ENCODE results near the gene GPR26.

GPR26 gene

GRCh38 chr10:123673198-123673597 is 7.0 kb downstream of the GPR26 start:
- Histone ChIP-seq H3K9me3 (ENCODE audit: control insufficient read depth in 5 of 5, low read length in 5 of 5) (no peaks in the 10 kb centered on the region), H3K27me3 (ENCODE audit: control insufficient read depth in 5 of 5, insufficient read depth in 4 of 5, low read length in 5 of 5) (peaks cover 7 to 23% (median 20%) of the 10 kb centered on the region in 5 donors), H3K9ac (ENCODE audit: low read length in 5 of 5) (no peak overlapping the region), H3K36me3 (ENCODE audit: control insufficient read depth in 5 of 5, insufficient read depth in 5 of 5, low read length in 5 of 5) (no peaks in the 10 kb centered on the region), H3K4me1 (ENCODE audit: control insufficient read depth in 5 of 5, insufficient read depth in 5 of 5, low read length in 5 of 5) (no peaks in the 10 kb centered on the region), H3K27ac (ENCODE audit: low read depth, low read length) (no peak overlapping the region), H3K4me3 (ENCODE audit: low read depth in 1 of 5, low read length in 5 of 5) (no peak overlapping the region)

GRCh38 chr10:123674741-123675140 is 8.6 kb downstream of the GPR26 start:
- H3K4me3 ChIP-seq (ENCODE audit: low read depth in 1 of 5, low read length in 5 of 5), result no peak overlapping the region
- H3K9ac ChIP-seq (ENCODE audit: low read length in 5 of 5), result no peak overlapping the region
- no peaks in the 10 kb centered on the region for H3K9me3 ChIP-seq (ENCODE audit: control insufficient read depth in 5 of 5, low read length in 5 of 5)
- peaks cover 4 to 27% (median 15%) of the 10 kb centered on the region in 5 donors for H3K27me3 ChIP-seq (ENCODE audit: control insufficient read depth in 5 of 5, insufficient read depth in 4 of 5, low read length in 5 of 5)
- H3K36me3 ChIP-seq (ENCODE audit: control insufficient read depth in 5 of 5, insufficient read depth in 5 of 5, low read length in 5 of 5), result no peaks in the 10 kb centered on the region
- no peak overlapping the region for H3K27ac ChIP-seq (ENCODE audit: low read depth, low read length)
- H3K4me1 ChIP-seq (ENCODE audit: control insufficient read depth in 5 of 5, insufficient read depth in 5 of 5, low read length in 5 of 5), result no peaks in the 10 kb centered on the region

- Histone ChIP-seq H3K9ac (ENCODE audit: low read length in 5 of 5) (no peak overlapping the region), H3K36me3 (ENCODE audit: control insufficient read depth in 5 of 5, insufficient read depth in 5 of 5, low read length in 5 of 5) (no peaks in the 10 kb centered on the region), H3K4me3 (ENCODE audit: low read depth in 1 of 5, low read length in 5 of 5) (no peak overlapping the region), H3K9me3 (ENCODE audit: control insufficient read depth in 5 of 5, low read length in 5 of 5) (no peaks in the 10 kb centered on the region), H3K27ac (ENCODE audit: low read depth, low read length) (no peak overlapping the region), H3K27me3 (ENCODE audit: control insufficient read depth in 5 of 5, insufficient read depth in 4 of 5, low read length in 5 of 5) (peaks cover 0 to 24% (median 15%) of the 10 kb centered on the region in 5 donors), H3K4me1 (ENCODE audit: control insufficient read depth in 5 of 5, insufficient read depth in 5 of 5, low read length in 5 of 5) (no peaks in the 10 kb centered on the region)
These were observed 9.7 kb downstream of the GPR26 start for GRCh38 chr10:123675811-123676210.

GRCh38 chr10:123677556-123677955 is 11.4 kb downstream of the GPR26 start:
- no peak overlapping the region for H3K9ac ChIP-seq (ENCODE audit: low read length in 5 of 5)
- H3K27me3 ChIP-seq (ENCODE audit: control insufficient read depth in 5 of 5, insufficient read depth in 4 of 5, low read length in 5 of 5), result peaks cover 3 to 27% (median 14%) of the 10 kb centered on the region in 5 donors
- H3K27ac ChIP-seq (ENCODE audit: low read depth, low read length), result no peak overlapping the region
- H3K4me3 ChIP-seq (ENCODE audit: low read depth in 1 of 5, low read length in 5 of 5), result no peak overlapping the region
- no peaks in the 10 kb centered on the region for H3K9me3 ChIP-seq (ENCODE audit: control insufficient read depth in 5 of 5, low read length in 5 of 5)
- H3K36me3 ChIP-seq (ENCODE audit: control insufficient read depth in 5 of 5, insufficient read depth in 5 of 5, low read length in 5 of 5), result no peaks in the 10 kb centered on the region
- H3K4me1 ChIP-seq (ENCODE audit: control insufficient read depth in 5 of 5, insufficient read depth in 5 of 5, low read length in 5 of 5), result no peaks in the 10 kb centered on the region

- Histone ChIP-seq H3K27me3 (ENCODE audit: control insufficient read depth in 5 of 5, insufficient read depth in 4 of 5, low read length in 5 of 5) (peaks cover 4 to 27% (median 14%) of the 10 kb centered on the region in 5 donors), H3K9ac (ENCODE audit: low read length in 5 of 5) (no peak overlapping the region), H3K36me3 (ENCODE audit: control insufficient read depth in 5 of 5, insufficient read depth in 5 of 5, low read length in 5 of 5) (no peaks in the 10 kb centered on the region), H3K9me3 (ENCODE audit: control insufficient read depth in 5 of 5, low read length in 5 of 5) (no peaks in the 10 kb centered on the region), H3K4me3 (ENCODE audit: low read depth in 1 of 5, low read length in 5 of 5) (no peak overlapping the region), H3K4me1 (ENCODE audit: control insufficient read depth in 5 of 5, insufficient read depth in 5 of 5, low read length in 5 of 5) (no peaks in the 10 kb centered on the region), H3K27ac (ENCODE audit: low read depth, low read length) (no peak overlapping the region)
These were observed 12.2 kb downstream of the GPR26 start for GRCh38 chr10:123678376-123678775.

- no peaks in the 10 kb centered on the region for H3K36me3 ChIP-seq (ENCODE audit: control insufficient read depth in 5 of 5, insufficient read depth in 5 of 5, low read length in 5 of 5)
- no peaks in the 10 kb centered on the region for H3K4me1 ChIP-seq (ENCODE audit: control insufficient read depth in 5 of 5, insufficient read depth in 5 of 5, low read length in 5 of 5)
- H3K9me3 ChIP-seq (ENCODE audit: control insufficient read depth in 5 of 5, low read length in 5 of 5), result no peaks in the 10 kb centered on the region
- no peak overlapping the region for H3K27ac ChIP-seq (ENCODE audit: low read depth, low read length)
- no peak overlapping the region for H3K4me3 ChIP-seq (ENCODE audit: low read depth in 1 of 5, low read length in 5 of 5)
- H3K9ac ChIP-seq (ENCODE audit: low read length in 5 of 5), result no peak overlapping the region
- peaks cover 8 to 23% (median 15%) of the 10 kb centered on the region in 5 donors for H3K27me3 ChIP-seq (ENCODE audit: control insufficient read depth in 5 of 5, insufficient read depth in 4 of 5, low read length in 5 of 5)
These were observed 15.1 kb downstream of the GPR26 start for GRCh38 chr10:123681285-123681684.

GRCh38 chr10:123682477-123682876 is 16.3 kb downstream of the GPR26 start:
- H3K4me1 ChIP-seq (ENCODE audit: control insufficient read depth in 5 of 5, insufficient read depth in 5 of 5, low read length in 5 of 5), result peaks cover 0 to 11% (median 0%) of the 10 kb centered on the region in 5 donors
- no peaks in the 10 kb centered on the region for H3K36me3 ChIP-seq (ENCODE audit: control insufficient read depth in 5 of 5, insufficient read depth in 5 of 5, low read length in 5 of 5)
- H3K27ac ChIP-seq (ENCODE audit: low read depth, low read length), result no peak overlapping the region
- H3K4me3 ChIP-seq (ENCODE audit: low read depth in 1 of 5, low read length in 5 of 5), result no peak overlapping the region
- no peak overlapping the region for H3K9ac ChIP-seq (ENCODE audit: low read length in 5 of 5)
- H3K9me3 ChIP-seq (ENCODE audit: control insufficient read depth in 5 of 5, low read length in 5 of 5), result no peaks in the 10 kb centered on the region
- peaks cover 8 to 23% (median 15%) of the 10 kb centered on the region in 5 donors for H3K27me3 ChIP-seq (ENCODE audit: control insufficient read depth in 5 of 5, insufficient read depth in 4 of 5, low read length in 5 of 5)

- Histone ChIP-seq H3K36me3 (ENCODE audit: control insufficient read depth in 5 of 5, insufficient read depth in 5 of 5, low read length in 5 of 5) (no peaks in the 10 kb centered on the region), H3K4me3 (ENCODE audit: low read depth in 1 of 5, low read length in 5 of 5) (no peak overlapping the region), H3K27ac (ENCODE audit: low read depth, low read length) (no peak overlapping the region), H3K9ac (ENCODE audit: low read length in 5 of 5) (no peak overlapping the region), H3K4me1 (ENCODE audit: control insufficient read depth in 5 of 5, insufficient read depth in 5 of 5, low read length in 5 of 5) (peaks cover 0 to 14% (median 2%) of the 10 kb centered on the region in 5 donors), H3K27me3 (ENCODE audit: control insufficient read depth in 5 of 5, insufficient read depth in 4 of 5, low read length in 5 of 5) (peaks cover 8 to 23% (median 14%) of the 10 kb centered on the region in 5 donors), H3K9me3 (ENCODE audit: control insufficient read depth in 5 of 5, low read length in 5 of 5) (no peaks in the 10 kb centered on the region)
These were observed 17.3 kb downstream of the GPR26 start for GRCh38 chr10:123683459-123683858.

GRCh38 chr10:123683865-123684264 is 17.7 kb downstream of the GPR26 start:
- H3K36me3 ChIP-seq (ENCODE audit: control insufficient read depth in 5 of 5, insufficient read depth in 5 of 5, low read length in 5 of 5), result no peaks in the 10 kb centered on the region
- peaks cover 0 to 14% (median 2%) of the 10 kb centered on the region in 5 donors for H3K4me1 ChIP-seq (ENCODE audit: control insufficient read depth in 5 of 5, insufficient read depth in 5 of 5, low read length in 5 of 5)
- no peak overlapping the region for H3K27ac ChIP-seq (ENCODE audit: low read depth, low read length)
- H3K9ac ChIP-seq (ENCODE audit: low read length in 5 of 5), result no peak overlapping the region
- no peaks in the 10 kb centered on the region for H3K9me3 ChIP-seq (ENCODE audit: control insufficient read depth in 5 of 5, low read length in 5 of 5)
- H3K4me3 ChIP-seq (ENCODE audit: low read depth in 1 of 5, low read length in 5 of 5), result no peak overlapping the region
- H3K27me3 ChIP-seq (ENCODE audit: control insufficient read depth in 5 of 5, insufficient read depth in 4 of 5, low read length in 5 of 5), result peaks cover 8 to 23% (median 14%) of the 10 kb centered on the region in 5 donors

GRCh38 chr10:123685260-123685659 is 19.1 kb downstream of the GPR26 start:
- Histone ChIP-seq H3K9ac (ENCODE audit: low read length in 5 of 5) (no peak overlapping the region), H3K27me3 (ENCODE audit: control insufficient read depth in 5 of 5, insufficient read depth in 4 of 5, low read length in 5 of 5) (peaks cover 3 to 20% (median 14%) of the 10 kb centered on the region in 5 donors), H3K9me3 (ENCODE audit: control insufficient read depth in 5 of 5, low read length in 5 of 5) (no peaks in the 10 kb centered on the region), H3K4me1 (ENCODE audit: control insufficient read depth in 5 of 5, insufficient read depth in 5 of 5, low read length in 5 of 5) (peaks cover 4 to 17% (median 6%) of the 10 kb centered on the region in 5 donors), H3K36me3 (ENCODE audit: control insufficient read depth in 5 of 5, insufficient read depth in 5 of 5, low read length in 5 of 5) (no peaks in the 10 kb centered on the region), H3K27ac (ENCODE audit: low read depth, low read length) (no peak overlapping the region), H3K4me3 (ENCODE audit: low read depth in 1 of 5, low read length in 5 of 5) (no peak overlapping the region)

All from subcutaneous abdominal adipose tissue (tissue), 5 donors.